ENCODE measurements around the gene AUTS2.

- TF ChIP-seq POLR2AphosphoS5 (IDR thresholded peaks at IDR 0.05; ENCODE audit: low read depth, low read length) = no peak
- no peak for TF ChIP-seq CTCF (IDR thresholded peaks at IDR 0.05)
Observed at GRCh38 chr7:70268179-70268578, 669.9 kb downstream of the AUTS2 start.

All from Panc1 (cell line).